Endothelial cell (in vitro differentiated cells): ENCODE data around the gene AK9. TPM values are rescaled to one million over a fixed set of nuclear protein-coding genes. Genes with fewer than 3 reads are reported as not detected.

ENCODE experiments used
- DNase-seq: peaks from one replicate; pipeline ENCODE4 v3.0.0; 2021; ENCODE audit warnings: low spot score
- H3K27ac Mint-ChIP-seq: one replicate; pipeline ENCODE4 v1.8.0; 2021; ENCODE audit warnings: mixed read lengths, inconsistent platforms; ENCODE audit not compliant: unreplicated experiment
- H3K27me3 Mint-ChIP-seq: one replicate; pipeline ENCODE4 v1.8.0; 2021; ENCODE audit warnings: mild to moderate bottlenecking, moderate library complexity, mixed read lengths, inconsistent platforms; ENCODE audit not compliant: unreplicated experiment
- H3K36me3 Mint-ChIP-seq: one replicate; pipeline ENCODE4 v1.8.0; 2021; ENCODE audit warnings: mild to moderate bottlenecking, low read depth, mixed read lengths, inconsistent platforms; ENCODE audit not compliant: unreplicated experiment
- H3K4me1 Mint-ChIP-seq: one replicate; pipeline ENCODE4 v1.8.0; 2021; ENCODE audit warnings: mild to moderate bottlenecking, mixed read lengths, inconsistent platforms; ENCODE audit not compliant: unreplicated experiment
- H3K4me3 Mint-ChIP-seq: one replicate; pipeline ENCODE4 v1.8.0; 2021; ENCODE audit warnings: mild to moderate bottlenecking, mixed read lengths, inconsistent platforms; ENCODE audit not compliant: unreplicated experiment
- H3K9me3 Mint-ChIP-seq: one replicate; pipeline ENCODE4 v1.8.0; 2021; ENCODE audit warnings: mixed read lengths, inconsistent platforms; ENCODE audit not compliant: unreplicated experiment
- total RNA-seq: library from RNA; stranded (reverse); fragmentation: NEBNext Ultra II Directional; extraction: Animal tissue kit (Norgen Biotek cat#: 25700); gene quantifications from one replicate; pipeline ENCODE4 v1.2.1, GENCODE V29; 2021; ENCODE audit not compliant: unreplicated experiment
- TF ChIP-seq, protein P1 (sequence below): fragments of 200-600 bp; sonication (generic); IDR thresholded peaks from one replicate; pipeline ENCODE4 v1.5.0; 2021; ENCODE audit warnings: antibody characterized with exemption; ENCODE audit not compliant: unreplicated experiment

The AK9 gene
- total RNA-seq, 1 donor from 2014 or later = 3.5 TPM

DNA sequence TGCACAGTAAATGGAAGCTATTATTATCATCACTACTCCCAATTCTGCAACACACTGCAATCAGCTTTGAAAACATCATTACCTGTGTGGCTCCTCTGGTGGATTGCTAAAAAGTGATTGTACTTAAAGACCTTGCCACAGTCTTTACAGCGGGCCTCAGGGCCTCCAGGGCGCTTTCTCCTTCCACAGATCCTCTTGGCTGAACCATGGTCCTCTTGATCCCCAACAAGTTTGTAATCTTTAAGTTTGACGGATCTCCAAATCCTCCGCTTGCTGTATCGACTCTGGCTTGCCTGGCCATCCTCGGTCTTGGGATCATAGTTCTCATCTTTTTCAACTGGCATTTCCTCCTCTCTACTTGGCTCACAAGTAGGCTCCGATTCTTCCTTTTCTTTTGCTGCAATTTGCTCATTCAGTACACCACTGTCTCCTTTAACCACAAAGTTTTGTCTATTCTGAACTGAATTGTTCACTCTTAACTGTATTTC lies 210.0 kb downstream of the AK9 start:
- Mint-ChIP-seq H3K4me3 (no peak overlapping the region), H3K27ac (no peak overlapping the region), H3K9me3 (no peaks in the 10 kb centered on the region), H3K27me3 (peaks cover 5% of the 10 kb centered on the region), H3K36me3 (peaks cover 7% of the 10 kb centered on the region), H3K4me1 (peaks cover 9% of the 10 kb centered on the region)
- TF ChIP-seq, protein P1, sequence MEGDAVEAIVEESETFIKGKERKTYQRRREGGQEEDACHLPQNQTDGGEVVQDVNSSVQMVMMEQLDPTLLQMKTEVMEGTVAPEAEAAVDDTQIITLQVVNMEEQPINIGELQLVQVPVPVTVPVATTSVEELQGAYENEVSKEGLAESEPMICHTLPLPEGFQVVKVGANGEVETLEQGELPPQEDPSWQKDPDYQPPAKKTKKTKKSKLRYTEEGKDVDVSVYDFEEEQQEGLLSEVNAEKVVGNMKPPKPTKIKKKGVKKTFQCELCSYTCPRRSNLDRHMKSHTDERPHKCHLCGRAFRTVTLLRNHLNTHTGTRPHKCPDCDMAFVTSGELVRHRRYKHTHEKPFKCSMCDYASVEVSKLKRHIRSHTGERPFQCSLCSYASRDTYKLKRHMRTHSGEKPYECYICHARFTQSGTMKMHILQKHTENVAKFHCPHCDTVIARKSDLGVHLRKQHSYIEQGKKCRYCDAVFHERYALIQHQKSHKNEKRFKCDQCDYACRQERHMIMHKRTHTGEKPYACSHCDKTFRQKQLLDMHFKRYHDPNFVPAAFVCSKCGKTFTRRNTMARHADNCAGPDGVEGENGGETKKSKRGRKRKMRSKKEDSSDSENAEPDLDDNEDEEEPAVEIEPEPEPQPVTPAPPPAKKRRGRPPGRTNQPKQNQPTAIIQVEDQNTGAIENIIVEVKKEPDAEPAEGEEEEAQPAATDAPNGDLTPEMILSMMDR = no peak
- no peak for DNase-seq

DNA sequence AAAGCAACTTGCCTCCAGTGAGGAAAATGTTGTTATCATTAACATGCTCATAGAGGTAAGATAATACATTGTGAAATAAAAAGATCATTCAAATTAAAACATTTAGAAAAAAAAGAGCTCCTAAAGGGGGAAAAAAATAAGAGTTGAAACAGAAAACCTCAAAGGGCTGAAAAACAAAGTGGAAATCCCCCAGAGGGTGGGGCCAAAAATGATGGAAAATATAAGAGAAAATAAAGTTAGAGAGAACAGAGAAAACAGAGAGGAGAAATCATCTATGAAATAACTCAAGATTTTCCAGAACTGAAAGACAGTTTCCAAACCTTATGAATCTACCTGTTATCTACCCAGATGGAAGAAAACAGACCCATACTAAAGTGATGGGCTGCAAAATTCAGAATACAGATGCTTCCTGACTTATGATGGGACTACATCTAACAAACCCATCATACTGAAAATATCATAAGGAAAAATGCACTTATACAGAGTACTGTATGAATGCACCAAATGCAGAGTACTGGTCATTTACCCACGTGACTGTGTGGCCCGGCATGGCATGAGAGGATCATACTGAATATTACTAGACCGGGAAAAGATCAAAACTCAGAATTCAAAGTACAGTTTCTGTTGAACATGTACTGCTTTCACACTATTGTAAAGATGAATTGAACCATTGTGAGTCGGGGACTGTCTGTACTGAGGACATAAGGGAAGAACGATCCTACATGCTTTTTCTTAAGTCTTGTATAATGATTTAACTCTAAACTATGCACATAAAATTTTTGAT lies 212.0 kb downstream of the AK9 start:
- no peak for DNase-seq
- Mint-ChIP-seq H3K27ac (no peak overlapping the region), H3K4me3 (no peak overlapping the region), H3K9me3 (no peaks in the 10 kb centered on the region), H3K36me3 (peaks cover 7% of the 10 kb centered on the region), H3K4me1 (peaks cover 9% of the 10 kb centered on the region), H3K27me3 (peaks cover 3% of the 10 kb centered on the region)
- TF ChIP-seq, protein P1 = no peak

DNA sequence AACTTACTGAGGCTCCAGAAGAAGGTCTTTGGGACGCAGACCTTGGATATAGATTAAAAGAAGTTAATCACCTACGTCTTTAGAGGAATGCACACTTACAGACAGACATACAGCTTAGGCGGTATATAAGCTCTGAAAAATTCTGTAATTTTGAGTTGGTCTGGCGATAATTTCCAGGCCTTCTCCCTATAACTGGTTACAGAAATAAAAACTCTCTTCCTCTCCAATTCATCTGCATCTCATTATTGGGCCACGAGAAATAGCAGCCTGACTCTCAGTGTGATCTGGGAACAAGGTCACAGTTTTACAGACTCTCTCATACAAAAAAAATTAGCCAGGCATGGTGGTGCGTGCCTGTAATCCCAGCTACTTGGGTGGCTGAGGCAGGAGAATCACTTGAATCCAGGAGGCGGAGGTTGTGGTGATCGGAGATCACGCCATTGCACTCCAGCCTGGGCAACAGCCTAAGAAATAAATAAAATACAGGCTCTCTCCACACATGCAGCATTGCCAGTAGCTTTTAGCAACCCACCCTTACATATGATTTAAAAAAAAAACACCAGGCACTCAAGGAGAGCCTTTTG lies 212.7 kb downstream of the AK9 start:
- Mint-ChIP-seq H3K4me1 (peaks cover 4% of the 10 kb centered on the region), H3K27me3 (peaks cover 3% of the 10 kb centered on the region), H3K9me3 (no peaks in the 10 kb centered on the region), H3K36me3 (peaks cover 10% of the 10 kb centered on the region), H3K27ac (no peak overlapping the region), H3K4me3 (no peak overlapping the region)
- no peak for DNase-seq
- TF ChIP-seq, protein P1 = no peak

DNA sequence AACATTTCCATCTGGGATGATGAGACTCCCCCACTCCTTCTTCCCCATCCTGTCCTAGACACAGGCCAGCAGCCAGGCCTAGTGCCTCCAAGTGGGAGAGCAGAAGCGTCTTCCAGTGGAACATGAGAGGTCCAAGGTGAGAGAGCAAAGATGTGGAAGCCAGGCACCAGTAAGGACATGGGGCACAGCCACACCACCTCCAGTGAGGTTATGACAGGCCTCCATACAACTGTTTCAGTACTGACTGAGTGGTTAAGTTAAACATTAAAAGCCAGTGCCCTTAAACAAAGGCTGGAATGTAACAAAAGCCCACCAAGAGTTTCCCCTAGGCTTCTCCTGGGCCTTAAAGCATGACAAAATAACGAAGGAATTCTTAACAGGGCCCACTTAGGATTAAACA lies 213.3 kb downstream of the AK9 start:
- Mint-ChIP-seq H3K4me1 (peaks cover 4% of the 10 kb centered on the region), H3K27ac (no peak overlapping the region), H3K27me3 (peaks cover 5% of the 10 kb centered on the region), H3K36me3 (peaks cover 14% of the 10 kb centered on the region), H3K4me3 (no peak overlapping the region), H3K9me3 (no peaks in the 10 kb centered on the region)
- TF ChIP-seq, protein P1 = no peak
- no peak for DNase-seq

DNA sequence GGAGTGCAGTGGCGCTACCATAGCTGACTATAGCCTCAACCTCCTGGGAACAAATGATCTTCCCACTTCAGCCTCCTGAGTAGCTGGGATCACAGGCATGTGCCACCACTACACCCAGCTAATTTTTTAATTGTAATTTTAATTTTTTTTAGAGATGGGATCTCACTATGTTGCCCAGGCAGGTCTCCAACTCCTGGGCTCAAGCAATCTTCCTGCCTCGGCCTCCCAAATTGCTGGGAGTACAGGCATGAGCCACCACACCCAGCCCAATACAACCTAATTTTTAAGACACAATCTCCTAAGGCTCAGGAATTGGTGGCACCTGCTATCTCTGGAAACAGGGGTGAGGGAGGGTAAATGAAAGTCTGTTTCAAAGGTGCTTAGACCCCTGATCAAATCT lies 213.8 kb downstream of the AK9 start:
- peaks cover 2% of the 10 kb centered on the region for H3K4me1 Mint-ChIP-seq
- TF ChIP-seq, protein P1 = no peak
- H3K27me3 Mint-ChIP-seq = peaks cover 4% of the 10 kb centered on the region
- H3K9me3 Mint-ChIP-seq = no peaks in the 10 kb centered on the region
- peaks cover 16% of the 10 kb centered on the region for H3K36me3 Mint-ChIP-seq
- no peak for DNase-seq
- H3K4me3 Mint-ChIP-seq = no peak overlapping the region
- no peak overlapping the region for H3K27ac Mint-ChIP-seq
